Anterior cingulate cortex (tissue), 58 donors: ENCODE data around the gene AGAP4.
"Not testable (repeated sequence)": the region's sequence is repeated elsewhere in the genome, so short reads cannot be mapped to it uniquely, and the experiment has no call there.

Experiments used
- DNase-seq, 58 donors: peaks; one replicate each; lab custom pipeline; 2025; lab: John Stamatoyannopoulos, UW

Gene AGAP4

GRCh38 chr10:45794761-45795160 lies 52.5 kb downstream of the AGAP4 start:
- DNase-seq: not testable (repeated sequence)

GRCh38 chr10:45790694-45791426 lies 56.4 kb downstream of the AGAP4 start:
- peak in 3 of 58 donors; percentile 2 to 12 (median 5) for DNase-seq

GRCh38 chr10:45789991-45790390 lies 57.3 kb downstream of the AGAP4 start:
- DNase-seq: not testable (repeated sequence)

GRCh38 chr10:45787212-45787741 lies 60.0 kb downstream of the AGAP4 start:
- DNase-seq: not testable (repeated sequence)

- DNase-seq: not testable (repeated sequence)
These were observed 61.1 kb downstream of the AGAP4 start for GRCh38 chr10:45786217-45786616.
